Mesothelial cell of epicardium (in vitro differentiated cells): Measurements from ENCODE around the gene INTS7. TPM values are rescaled to one million over a fixed set of nuclear protein-coding genes. Genes with fewer than 3 reads are reported as not detected.

Experiments
- DNase-seq, 2 experiments: peaks; one replicate each; pipeline ENCODE4 v3.0.0; 2021; ENCODE audit warnings: low spot score in 2 of 2; ENCODE audit not compliant: unreplicated experiment in 2 of 2
- H3K27ac Mint-ChIP-seq: 2 replicates; pipeline ENCODE4 v1.8.0; 2021; ENCODE audit warnings: mixed read lengths
- H3K27me3 Mint-ChIP-seq: 2 replicates; pipeline ENCODE4 v1.8.0; 2021; ENCODE audit warnings: low read depth, mixed read lengths
- H3K36me3 Mint-ChIP-seq: 2 replicates; pipeline ENCODE4 v1.8.0; 2021; ENCODE audit warnings: mixed read lengths
- H3K4me1 Mint-ChIP-seq: 2 replicates; pipeline ENCODE4 v1.8.0; 2021; ENCODE audit warnings: mixed read lengths
- H3K4me3 Mint-ChIP-seq: 2 replicates; pipeline ENCODE4 v1.8.0; 2021; ENCODE audit warnings: mild to moderate bottlenecking, moderate library complexity, mixed read lengths
- H3K9me3 Mint-ChIP-seq: 2 replicates; pipeline ENCODE4 v1.8.0; 2021; ENCODE audit warnings: mixed read lengths
- CTCF ChIP-seq: fragments of 200-600 bp; sonication (generic); IDR thresholded peaks from one replicate; pipeline ENCODE4 v1.5.0; 2021; ENCODE audit warnings: antibody characterized with exemption; ENCODE audit not compliant: unreplicated experiment
- total RNA-seq: library from RNA; stranded (reverse); gene quantifications from 3 replicates; pipeline ENCODE4 v1.2.1, GENCODE V29; 2021

The INTS7 gene
- total RNA-seq, 1 donor from 2014 or later, result 16.5 TPM

GRCh38 chr1:211903490-211904245 lies 131.7 kb downstream of the INTS7 start:
- TF ChIP-seq CTCF, result no peak
- Mint-ChIP-seq H3K9me3 (peaks cover 10% of the 10 kb centered on the region), H3K27me3 (peaks cover 3% of the 10 kb centered on the region), H3K4me3 (no peak overlapping the region), H3K36me3 (no peaks in the 10 kb centered on the region), H3K27ac (no peak overlapping the region), H3K4me1 (no peaks in the 10 kb centered on the region)
- DNase-seq, result no peak

GRCh38 chr1:211902624-211903291 lies 132.6 kb downstream of the INTS7 start:
- peaks cover 3% of the 10 kb centered on the region for H3K27me3 Mint-ChIP-seq
- no peak overlapping the region for H3K27ac Mint-ChIP-seq
- no peak for TF ChIP-seq CTCF
- H3K4me3 Mint-ChIP-seq, result no peak overlapping the region
- H3K36me3 Mint-ChIP-seq, result no peaks in the 10 kb centered on the region
- DNase-seq, result no peak
- H3K9me3 Mint-ChIP-seq, result peaks cover 10% of the 10 kb centered on the region
- no peaks in the 10 kb centered on the region for H3K4me1 Mint-ChIP-seq

- Mint-ChIP-seq H3K9me3 (peaks cover 10% of the 10 kb centered on the region), H3K27me3 (peaks cover 3% of the 10 kb centered on the region), H3K4me1 (no peaks in the 10 kb centered on the region), H3K36me3 (no peaks in the 10 kb centered on the region), H3K27ac (no peak overlapping the region), H3K4me3 (no peak overlapping the region)
- TF ChIP-seq CTCF, result no peak
- no peak for DNase-seq
Measured at GRCh38 chr1:211901945-211902344, 133.4 kb downstream of the INTS7 start.

GRCh38 chr1:211900441-211900840 lies 134.9 kb downstream of the INTS7 start:
- Mint-ChIP-seq H3K27ac (no peak overlapping the region), H3K27me3 (peaks cover 1% of the 10 kb centered on the region), H3K9me3 (peaks cover 10% of the 10 kb centered on the region)

GRCh38 chr1:211896958-211897357 lies 138.4 kb downstream of the INTS7 start:
- H3K36me3 Mint-ChIP-seq, result no peaks in the 10 kb centered on the region
- H3K27me3 Mint-ChIP-seq, result peaks cover 2% of the 10 kb centered on the region
- H3K27ac Mint-ChIP-seq, result no peak overlapping the region
- H3K9me3 Mint-ChIP-seq, result no peaks in the 10 kb centered on the region
- H3K4me1 Mint-ChIP-seq, result no peaks in the 10 kb centered on the region
- no peak for TF ChIP-seq CTCF
- no peak for DNase-seq
- H3K4me3 Mint-ChIP-seq, result no peak overlapping the region

More at GRCh38 chr1:211900441-211900840, 134.9 kb downstream of the INTS7 start:
- Mint-ChIP-seq H3K4me3 (no peak overlapping the region), H3K36me3 (no peaks in the 10 kb centered on the region), H3K4me1 (no peaks in the 10 kb centered on the region)
- no peak for DNase-seq
- TF ChIP-seq CTCF, result no peak
